ENCODE data around the gene NNMT.
"Not testable (repeated sequence)": the region's sequence is repeated elsewhere in the genome, so short reads cannot be mapped to it uniquely, and the experiment has no call there.

NNMT gene

GRCh38 chr11:114311946-114312345, 15.7 kb downstream of the NNMT start:
- no peak for DNase-seq

GRCh38 chr11:114314096-114314495, 17.9 kb downstream of the NNMT start:
- DNase-seq = no peak

- DNase-seq = no peak
Observed at GRCh38 chr11:114315749-114316368, 19.7 kb downstream of the NNMT start.

GRCh38 chr11:114316980-114317786, 21.0 kb downstream of the NNMT start:
- DNase-seq = no peak

GRCh38 chr11:114317787-114318137, 21.6 kb downstream of the NNMT start:
- no peak for DNase-seq

- no peak for DNase-seq
Observed at GRCh38 chr11:114318361-114318760, 22.2 kb downstream of the NNMT start.

GRCh38 chr11:114319716-114320328, 23.6 kb downstream of the NNMT start:
- no peak for DNase-seq

- DNase-seq = no peak
Observed at GRCh38 chr11:114321621-114322257, 25.5 kb downstream of the NNMT start.

GRCh38 chr11:114322934-114323333, 26.7 kb downstream of the NNMT start:
- no peak for DNase-seq

GRCh38 chr11:114326151-114326550, 30.0 kb downstream of the NNMT start:
- no peak for DNase-seq

GRCh38 chr11:114326776-114327175, 30.6 kb downstream of the NNMT start:
- DNase-seq = no peak

- no peak for DNase-seq
Observed at GRCh38 chr11:114330373-114330772, 34.2 kb downstream of the NNMT start.

- no peak for DNase-seq
Observed at GRCh38 chr11:114340311-114341131, 44.3 kb downstream of the NNMT start.

GRCh38 chr11:114341667-114342066, 45.5 kb downstream of the NNMT start:
- not testable (repeated sequence) for DNase-seq

- no peak for DNase-seq
Observed at GRCh38 chr11:114342476-114342875, 46.3 kb downstream of the NNMT start.

GRCh38 chr11:114343020-114343419, 46.8 kb downstream of the NNMT start:
- no peak for DNase-seq

- no peak for DNase-seq
Observed at GRCh38 chr11:114343493-114343892, 47.3 kb downstream of the NNMT start.

GRCh38 chr11:114344494-114344893, 48.3 kb downstream of the NNMT start:
- no peak for DNase-seq

GRCh38 chr11:114345575-114346222, 49.5 kb downstream of the NNMT start:
- DNase-seq = no peak

- no peak for DNase-seq
Observed at GRCh38 chr11:114346709-114347141, 50.5 kb downstream of the NNMT start.

- no peak for DNase-seq
Observed at GRCh38 chr11:114348200-114349191, 52.3 kb downstream of the NNMT start.
